SK-N-MC (cell line): ENCODE results near the gene LRIG1.

Experiments
- DNase-seq: peaks from one replicate; pipeline ENCODE4 v3.0.0-alpha.2; 2011; ENCODE audit warnings: low read depth, low spot score
- H3K27ac ChIP-seq: fragments of 200-600 bp; sonication (generic); 2 replicates; pipeline ENCODE4 v1.5.1; 2016; ENCODE audit warnings: mixed run types
- H3K36me3 ChIP-seq: fragments of 200-600 bp; sonication (generic); 2 replicates; pipeline ENCODE4 v1.6.1; 2017; ENCODE audit warnings: antibody characterized with exemption, low read length, mixed read lengths; ENCODE audit not compliant: insufficient read depth
- H3K4me3 ChIP-seq: fragments of 200-600 bp; sonication (generic); 2 replicates; pipeline ENCODE4 v1.5.1; 2016
- H3K9ac ChIP-seq: fragments of 200-600 bp; sonication (generic); 2 replicates; pipeline ENCODE4 v1.8.0; 2017; ENCODE audit warnings: mixed run types, mixed read lengths; ENCODE audit not compliant: insufficient read length
- H3K9me3 ChIP-seq: fragments of 200-600 bp; sonication (generic); 2 replicates; pipeline ENCODE4 v1.6.1; 2017; ENCODE audit warnings: low read depth, mild to moderate bottlenecking, antibody characterized with exemption, low read length, moderate library complexity, mixed read lengths
- EZH2 ChIP-seq: fragments of 200-600 bp; sonication (generic); IDR thresholded peaks from one replicate; pipeline ENCODE4 v1.6.1; 2017; ENCODE audit warnings: antibody characterized with exemption
- FOXP2 ChIP-seq: optimal IDR thresholded peaks from 2 replicates; pipeline ENCODE3; 2011; ENCODE audit warnings: mild to moderate bottlenecking, moderate library complexity; ENCODE audit not compliant: insufficient read depth; ENCODE audit errors: extremely low read length, control extremely low read depth
- POLR2AphosphoS5 ChIP-seq: IDR thresholded peaks from 2 replicates; pipeline ENCODE4 v1.6.1; 2012; ENCODE audit warnings: mild to moderate bottlenecking, low read depth, low read length, borderline replicate concordance

The LRIG1 gene

GRCh38 chr3:66534304-66534845 is 33.6 kb upstream of the LRIG1 start:
- no peak overlapping the region for H3K9ac ChIP-seq
- TF ChIP-seq EZH2: no peak
- TF ChIP-seq POLR2AphosphoS5: no peak
- TF ChIP-seq FOXP2: no peak
- no peaks in the 10 kb centered on the region for H3K36me3 ChIP-seq
- DNase-seq: no peak
- no peaks in the 10 kb centered on the region for H3K9me3 ChIP-seq
- H3K4me3 ChIP-seq: no peak overlapping the region
- no peak overlapping the region for H3K27ac ChIP-seq

- Histone ChIP-seq H3K36me3 (no peaks in the 10 kb centered on the region), H3K9ac (no peak overlapping the region), H3K9me3 (no peaks in the 10 kb centered on the region), H3K4me3 (no peak overlapping the region), H3K27ac (no peak overlapping the region)
- no peak for DNase-seq
- TF ChIP-seq POLR2AphosphoS5 (no peak), FOXP2 (no peak), EZH2 (no peak)
These were observed 31.8 kb upstream of the LRIG1 start for GRCh38 chr3:66532613-66533012.

GRCh38 chr3:66532160-66532587 is 31.4 kb upstream of the LRIG1 start:
- no peak overlapping the region for H3K4me3 ChIP-seq
- no peak for TF ChIP-seq POLR2AphosphoS5
- TF ChIP-seq EZH2: no peak
- TF ChIP-seq FOXP2: no peak
- DNase-seq: no peak
- no peak overlapping the region for H3K27ac ChIP-seq
- H3K36me3 ChIP-seq: no peaks in the 10 kb centered on the region
- H3K9me3 ChIP-seq: no peaks in the 10 kb centered on the region
- no peak overlapping the region for H3K9ac ChIP-seq

- H3K27ac ChIP-seq: no peak overlapping the region
- no peaks in the 10 kb centered on the region for H3K36me3 ChIP-seq
- no peak for TF ChIP-seq EZH2
- TF ChIP-seq FOXP2: no peak
- TF ChIP-seq POLR2AphosphoS5: no peak
- no peak overlapping the region for H3K9ac ChIP-seq
- DNase-seq: no peak
- no peaks in the 10 kb centered on the region for H3K9me3 ChIP-seq
- no peak overlapping the region for H3K4me3 ChIP-seq
These were observed 30.4 kb upstream of the LRIG1 start for GRCh38 chr3:66531256-66531655.

GRCh38 chr3:66527246-66527645 is 26.4 kb upstream of the LRIG1 start:
- no peaks in the 10 kb centered on the region for H3K9me3 ChIP-seq

GRCh38 chr3:66525771-66526170 is 24.9 kb upstream of the LRIG1 start:
- DNase-seq: no peak
- no peak for TF ChIP-seq EZH2
- no peak for TF ChIP-seq POLR2AphosphoS5
- no peak for TF ChIP-seq FOXP2
- Histone ChIP-seq H3K9me3 (no peaks in the 10 kb centered on the region), H3K27ac (no peak overlapping the region), H3K36me3 (no peaks in the 10 kb centered on the region), H3K4me3 (no peak overlapping the region), H3K9ac (no peak overlapping the region)

More at GRCh38 chr3:66527246-66527645, 26.4 kb upstream of the LRIG1 start:
- Histone ChIP-seq H3K9ac (no peak overlapping the region), H3K4me3 (no peak overlapping the region), H3K27ac (no peak overlapping the region), H3K36me3 (no peaks in the 10 kb centered on the region)
- no peak for DNase-seq
- TF ChIP-seq FOXP2 (no peak), POLR2AphosphoS5 (no peak), EZH2 (no peak)

- no peak overlapping the region for H3K4me3 ChIP-seq
- H3K9ac ChIP-seq: no peak overlapping the region
- H3K9me3 ChIP-seq: no peaks in the 10 kb centered on the region
- no peaks in the 10 kb centered on the region for H3K36me3 ChIP-seq
- TF ChIP-seq FOXP2 (no peak), POLR2AphosphoS5 (no peak), EZH2 (no peak)
- H3K27ac ChIP-seq: no peak overlapping the region
- no peak for DNase-seq
These were observed 19.9 kb upstream of the LRIG1 start for GRCh38 chr3:66520724-66521123.

- Histone ChIP-seq H3K27ac (no peak overlapping the region), H3K9ac (no peak overlapping the region), H3K9me3 (no peaks in the 10 kb centered on the region), H3K4me3 (no peak overlapping the region), H3K36me3 (no peaks in the 10 kb centered on the region)
- TF ChIP-seq EZH2: no peak
- no peak for TF ChIP-seq FOXP2
- TF ChIP-seq POLR2AphosphoS5: no peak
- DNase-seq: no peak
These were observed 17.8 kb upstream of the LRIG1 start for GRCh38 chr3:66518644-66519043.

GRCh38 chr3:66518126-66518525 is 17.3 kb upstream of the LRIG1 start:
- TF ChIP-seq EZH2 (no peak), POLR2AphosphoS5 (no peak), FOXP2 (no peak)
- Histone ChIP-seq H3K9ac (no peak overlapping the region), H3K4me3 (no peak overlapping the region), H3K36me3 (no peaks in the 10 kb centered on the region), H3K27ac (no peak overlapping the region), H3K9me3 (no peaks in the 10 kb centered on the region)
- DNase-seq: no peak
